Measurements from ENCODE around the gene DUSP2.
A peak's percentile ranks its signal among the peaks of the same experiment; 100 is the strongest.
"Not testable (repeated sequence)": the region's sequence is repeated elsewhere in the genome, so short reads cannot be mapped to it uniquely, and the experiment has no call there.

DUSP2 gene

DNA sequence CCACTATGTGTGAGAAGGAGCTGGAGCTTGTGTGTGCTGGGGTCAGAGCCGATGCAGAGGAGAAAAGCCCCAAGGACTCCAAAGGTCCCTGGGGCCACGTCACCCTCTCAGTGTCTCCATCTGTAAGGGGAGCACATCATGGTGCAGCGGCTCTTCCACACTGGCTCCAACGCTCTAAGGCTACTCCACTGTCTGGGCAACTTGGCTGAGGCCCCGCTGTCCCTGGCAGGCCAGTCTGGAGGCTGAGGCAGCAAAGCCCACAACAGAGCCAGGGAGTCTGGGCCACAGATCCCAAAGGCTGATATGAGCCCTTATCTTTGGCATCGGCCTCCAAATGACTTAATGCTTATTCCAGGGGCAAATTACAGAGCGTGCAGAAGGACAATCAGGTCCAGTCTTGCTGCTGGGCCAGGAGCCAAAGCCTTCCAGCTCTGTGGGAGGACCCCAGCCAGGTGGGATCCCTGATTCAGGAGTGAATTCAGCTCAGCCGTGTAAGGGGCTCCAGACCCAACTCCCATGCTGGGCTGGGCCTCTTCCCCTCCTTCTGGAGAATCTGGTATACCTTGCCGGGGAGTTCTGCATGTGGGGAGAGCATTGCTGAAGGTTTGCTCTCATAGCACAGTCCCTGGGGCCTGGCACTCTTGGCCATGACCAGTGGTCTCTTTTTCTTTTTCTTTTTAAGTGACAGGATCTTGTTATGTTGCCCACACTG lies 1.8 kb upstream of the DUSP2 start:
- no peak for DNase-seq

DNA sequence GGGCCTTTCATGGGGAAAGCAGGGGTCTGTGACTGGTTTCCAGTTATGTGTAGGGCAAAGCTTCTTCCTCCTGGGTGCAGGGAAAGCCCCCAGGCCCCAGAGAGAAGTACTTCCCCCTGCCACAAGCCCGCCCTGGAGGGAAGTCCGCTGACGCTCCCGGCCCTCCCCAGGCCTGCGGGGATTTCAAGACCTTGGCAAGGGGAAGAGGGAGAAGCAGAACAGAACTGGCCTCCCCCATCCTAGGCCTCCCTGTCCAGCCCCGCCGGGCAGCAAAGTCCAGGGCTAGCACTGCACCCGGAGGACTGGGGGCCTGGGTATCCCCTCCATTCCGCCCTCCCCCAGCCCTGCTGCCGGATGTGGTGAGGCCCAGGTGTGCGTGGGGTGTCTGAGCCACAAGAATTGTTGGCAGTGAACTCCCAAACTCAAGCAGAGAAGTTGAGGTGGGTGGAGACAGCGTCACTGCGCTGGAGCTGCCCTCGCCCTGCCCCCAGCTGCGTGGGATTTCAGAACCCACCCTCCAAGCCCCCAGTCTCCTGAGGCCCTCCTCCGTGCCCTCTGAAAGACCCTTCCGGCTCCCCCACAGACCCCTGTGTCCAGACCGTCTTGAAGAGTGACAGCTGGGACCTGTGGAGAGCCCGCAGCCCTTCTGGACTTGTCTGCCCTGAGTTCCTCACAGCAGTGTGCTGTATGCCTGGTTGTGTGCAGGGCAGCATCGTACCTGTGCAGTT lies 1.1 kb upstream of the DUSP2 start:
- peak in 1 of 3 experiments; percentile 34 for DNase-seq

DNA sequence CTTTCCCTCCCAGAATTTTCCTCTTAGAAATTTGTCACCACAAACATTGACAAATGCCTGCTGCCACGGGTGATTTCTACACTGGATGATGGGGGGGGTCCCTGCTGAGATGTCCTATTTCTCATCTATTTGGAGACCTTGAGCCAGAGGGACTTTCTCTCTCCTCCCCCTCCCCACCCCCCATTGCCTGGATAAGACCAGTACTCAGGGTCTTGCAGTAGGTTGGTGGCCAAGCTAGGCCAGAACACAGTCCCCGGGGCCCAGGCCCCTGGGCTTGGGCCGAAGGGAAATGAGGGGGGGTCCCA lies 560 bp upstream of the DUSP2 start:
- DNase-seq, result peak in 1 of 3 experiments; percentile 46

DNA sequence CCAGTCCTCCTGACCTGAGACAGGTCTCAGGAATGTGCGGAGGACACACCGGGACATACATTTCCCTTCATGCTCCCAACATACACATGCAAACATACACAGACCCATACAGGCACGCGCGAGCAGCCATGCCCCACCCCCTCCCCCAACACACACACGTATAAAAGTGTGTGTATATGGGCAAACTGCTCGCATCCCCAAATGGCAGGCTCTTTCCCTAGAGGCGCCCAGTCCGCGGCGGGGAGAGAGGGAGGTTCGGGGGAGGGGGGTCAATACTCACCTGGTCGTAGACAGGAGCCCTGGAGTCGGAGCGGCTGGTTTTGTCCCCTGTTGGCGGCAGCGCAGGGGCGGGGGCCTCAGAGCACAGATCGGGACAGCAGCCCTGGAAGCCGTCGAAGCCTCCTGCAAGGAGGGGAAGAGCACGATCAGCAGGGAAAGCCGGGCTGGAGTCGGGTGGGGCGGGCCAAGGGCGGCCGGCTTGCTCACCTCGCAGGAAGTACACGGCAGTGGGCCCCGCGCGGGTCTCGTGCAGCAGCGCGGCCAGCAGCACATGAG lies 682 bp downstream of the DUSP2 start:
- DNase-seq, result peak in 1 of 3 experiments; percentile 74

DNA sequence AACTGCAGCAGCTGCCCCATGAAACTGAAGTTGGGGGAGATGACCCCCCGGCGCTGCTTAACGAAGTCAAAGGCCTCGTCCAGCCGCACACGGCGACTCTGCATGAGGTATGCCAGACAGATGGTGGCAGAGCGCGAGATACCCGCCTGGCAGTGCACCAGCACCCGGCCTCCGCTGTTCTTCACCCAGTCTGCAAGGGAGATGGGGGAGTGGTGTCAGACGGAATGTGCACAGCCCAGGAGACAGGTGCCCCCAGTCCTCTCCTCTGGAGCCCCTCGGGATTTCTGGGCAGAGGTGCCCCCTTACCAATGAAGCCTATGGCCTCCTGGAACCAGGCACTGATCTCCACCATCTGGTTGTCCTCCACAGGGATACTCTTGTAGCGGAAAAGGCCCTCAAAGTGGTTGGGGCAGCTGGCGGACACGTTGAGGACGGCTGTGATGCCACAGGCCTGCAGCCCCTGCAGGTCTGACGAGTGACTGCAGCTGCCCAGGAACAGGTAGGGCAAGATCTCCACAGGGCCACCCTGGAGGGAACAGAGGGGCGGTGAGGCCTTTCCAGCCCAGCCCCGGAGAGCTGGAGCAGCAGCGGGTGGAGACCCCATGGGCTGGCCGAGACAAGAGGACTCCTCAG lies 1.3 kb downstream of the DUSP2 start:
- peak in 2 of 3 experiments; percentile 63 to 74 for DNase-seq

DNA sequence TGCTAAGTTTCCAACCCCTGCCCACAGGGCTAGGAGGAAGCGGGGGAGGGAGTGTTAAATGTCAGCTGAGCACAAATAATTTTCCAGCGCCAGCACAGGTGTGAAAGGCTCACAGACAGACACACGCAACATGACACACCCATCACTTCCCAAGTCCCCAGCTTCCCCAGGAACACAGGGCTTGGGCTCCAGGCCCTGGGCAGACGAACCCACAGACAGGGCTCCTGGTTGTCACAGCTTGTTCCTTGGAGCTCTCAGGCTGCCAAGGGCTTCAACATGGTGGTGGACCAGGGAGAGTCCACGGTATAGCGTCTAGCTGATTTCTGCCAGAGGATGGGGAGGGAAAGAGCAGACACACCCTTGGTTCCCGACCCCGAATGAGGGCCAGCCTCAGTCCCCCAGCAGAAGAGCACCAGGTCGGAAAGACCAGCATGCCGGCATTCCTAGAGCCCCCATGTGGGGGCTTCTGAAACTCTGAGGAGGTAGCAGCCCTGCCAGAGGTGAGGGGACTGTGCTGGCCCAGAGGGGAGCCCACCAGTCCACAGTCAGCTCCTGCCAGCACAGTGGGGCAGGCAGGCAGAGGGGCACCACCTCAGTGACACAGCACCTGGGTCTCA lies 1.9 kb downstream of the DUSP2 start:
- peak in 1 of 3 experiments; percentile 3 for DNase-seq

DNA sequence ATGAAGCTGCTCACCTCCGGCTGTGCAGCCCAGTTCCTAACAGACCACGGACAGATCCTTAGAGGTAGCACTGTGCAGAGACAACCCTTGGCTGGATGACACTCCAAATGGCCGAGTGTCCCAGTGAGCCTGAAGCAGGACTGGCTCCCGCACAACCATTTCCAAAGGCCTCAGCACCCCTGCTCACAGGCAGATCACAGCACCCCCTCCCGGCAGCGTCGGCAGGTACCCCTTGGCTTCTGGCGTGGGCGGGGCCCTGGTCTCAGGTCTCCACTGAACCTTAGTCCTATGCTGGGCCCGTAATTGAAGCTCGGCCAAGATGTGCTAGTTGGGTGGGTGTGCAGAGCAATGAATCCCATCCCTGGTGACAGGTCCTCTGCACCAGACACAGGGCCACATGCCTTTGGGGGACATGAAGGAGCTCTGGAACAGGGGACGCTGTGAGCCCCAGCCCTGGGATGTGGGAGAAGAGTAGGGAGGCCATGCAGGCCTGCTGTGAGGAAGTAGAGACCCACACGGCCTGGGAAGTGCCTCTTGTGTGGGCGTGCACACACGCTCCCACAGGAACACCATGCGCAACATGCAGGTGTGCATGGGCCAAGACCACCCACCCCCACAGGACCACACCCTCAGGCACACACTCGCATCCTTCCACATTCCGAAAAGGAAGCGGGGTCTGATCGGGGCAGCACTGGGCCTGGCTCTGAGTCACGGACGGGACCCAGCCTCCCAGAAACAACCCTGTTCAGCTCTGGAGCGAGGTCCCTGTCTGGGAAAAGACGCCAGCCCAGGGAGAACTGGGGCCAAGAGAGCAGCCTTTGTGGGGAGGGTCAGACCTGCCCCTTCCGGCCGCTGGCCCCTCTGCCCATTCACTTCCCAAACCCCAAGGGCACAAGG lies 2.8 kb downstream of the DUSP2 start:
- no peak for DNase-seq

DNA sequence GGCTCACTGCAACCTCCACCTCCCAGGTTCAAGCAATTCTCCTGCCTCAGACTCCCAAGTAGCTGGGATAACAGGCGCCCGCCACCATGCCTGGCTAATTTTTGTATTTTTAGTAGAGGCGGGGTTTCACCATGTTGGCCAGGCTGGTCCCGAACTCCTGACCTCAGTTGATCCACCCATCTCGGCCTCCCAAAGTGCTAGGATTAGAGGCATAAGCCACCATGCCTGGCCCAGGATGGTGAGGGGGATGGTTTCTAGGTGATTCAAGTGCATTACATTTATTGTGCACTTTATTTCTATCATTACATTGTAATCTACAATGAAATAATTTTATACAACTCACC lies 3.6 kb downstream of the DUSP2 start:
- not testable (repeated sequence) for DNase-seq

DNA sequence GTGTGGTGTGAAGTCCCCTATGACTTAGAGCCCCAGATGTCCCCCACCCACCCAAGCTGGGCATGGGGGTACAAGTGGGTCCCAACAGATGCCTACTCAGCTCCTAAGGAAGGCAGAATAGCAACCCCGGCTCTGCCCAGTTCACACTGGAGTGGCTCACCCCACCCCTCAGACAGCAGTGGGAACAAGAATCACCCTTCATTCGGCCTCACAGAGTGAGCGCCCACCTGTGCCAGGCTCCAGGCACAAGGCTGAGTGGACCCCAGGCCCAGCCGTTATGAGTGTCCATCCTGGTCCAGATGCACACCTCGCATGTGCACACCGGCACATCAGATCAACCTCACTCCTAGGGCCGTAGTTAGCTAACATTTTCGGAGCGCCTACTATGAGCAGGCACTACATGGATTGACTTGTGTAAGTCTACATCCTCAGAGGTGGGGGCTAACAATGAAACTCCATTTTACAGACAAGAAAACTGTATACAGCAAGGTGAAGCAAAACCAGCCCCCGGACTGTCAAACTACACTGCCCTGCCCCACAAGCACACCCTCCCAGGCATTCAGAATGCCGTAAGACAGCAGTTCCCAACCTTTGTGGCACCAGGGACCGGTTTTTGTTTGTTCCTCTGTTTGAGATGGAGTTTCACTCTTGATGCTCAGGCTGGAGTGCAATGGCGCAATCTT lies 4.2 kb downstream of the DUSP2 start:
- no peak for DNase-seq

DNA sequence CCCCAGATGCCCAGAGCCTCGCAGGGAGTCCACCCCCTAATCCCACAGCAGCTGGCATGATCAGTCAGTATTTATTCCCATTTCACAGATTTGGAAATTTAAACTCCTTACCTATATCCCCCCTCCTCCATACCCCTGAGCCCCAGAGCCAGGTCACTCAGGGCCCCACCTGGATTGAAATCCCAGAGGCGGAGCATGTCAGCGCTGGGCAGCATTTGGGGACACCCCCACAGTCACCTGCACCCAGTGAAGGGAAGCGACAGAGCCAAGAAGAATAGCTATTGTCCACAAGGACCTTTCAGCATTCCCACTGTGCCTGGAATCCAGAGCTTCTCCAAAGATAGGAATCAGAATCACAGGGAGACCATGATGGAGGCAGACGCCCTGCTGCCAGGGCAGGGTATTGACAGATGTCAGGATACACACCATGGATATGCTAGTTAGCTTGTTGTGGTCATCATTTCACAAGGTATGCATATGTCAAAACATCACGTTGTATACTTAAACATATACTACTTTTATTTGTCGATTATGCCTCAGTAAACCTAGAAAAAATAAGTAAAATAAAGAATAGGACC lies 6.0 kb downstream of the DUSP2 start:
- DNase-seq, result no peak

DNA sequence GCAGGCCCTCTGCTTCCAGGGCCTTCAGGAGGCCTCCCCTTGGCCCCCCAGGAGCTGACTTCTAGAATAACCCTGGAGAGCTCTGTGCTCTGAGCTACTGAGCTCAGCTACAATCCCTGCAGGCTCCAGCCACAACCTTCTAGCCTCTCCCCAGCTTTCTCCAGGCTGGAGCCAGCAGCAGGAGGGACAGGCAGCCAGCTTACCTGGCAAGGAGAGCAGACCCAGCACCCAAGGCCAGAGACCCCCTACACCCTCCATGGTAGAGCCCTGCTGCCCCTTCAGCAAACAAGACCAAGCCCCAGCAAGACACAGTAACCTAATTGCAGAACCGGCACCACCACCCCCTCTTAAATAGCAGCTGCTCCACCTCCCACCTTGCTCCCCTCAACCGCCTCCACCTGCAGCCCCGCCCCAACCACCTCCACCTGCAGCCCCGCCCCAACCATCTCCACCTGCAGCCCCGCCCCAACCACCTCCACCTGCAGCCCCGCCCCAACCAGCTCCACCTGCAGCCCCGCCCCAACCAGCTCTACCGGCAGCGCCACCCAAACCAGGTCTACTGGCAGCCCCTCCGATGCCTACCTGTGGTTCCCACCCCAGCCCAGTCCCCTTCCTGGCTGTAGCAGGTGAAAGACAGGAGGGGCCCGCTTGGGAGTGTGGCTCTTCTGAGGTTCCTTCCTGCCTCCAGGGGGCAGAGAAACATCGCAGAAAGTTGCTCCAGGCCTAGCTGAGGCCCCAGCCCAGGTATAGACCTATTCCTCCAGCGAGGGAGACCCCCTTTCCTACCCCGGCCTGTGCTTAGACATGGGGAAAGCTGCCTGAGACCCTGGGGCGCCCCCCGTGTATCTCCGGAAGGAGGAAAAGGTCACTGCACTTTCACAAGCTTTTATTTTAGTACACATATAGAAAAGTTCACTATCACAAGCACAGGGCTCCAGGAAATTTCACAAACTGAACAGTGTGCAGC lies 6.8 kb downstream of the DUSP2 start, which contains the start of gene ASTL:
Gene ASTL (minus strand): TSS at position 324 of the 967 bp plus-strand sequence. CDS start 66 bp downstream, at position 258.
- peak; percentile 26 to 77 (median 67) for DNase-seq

DNA sequence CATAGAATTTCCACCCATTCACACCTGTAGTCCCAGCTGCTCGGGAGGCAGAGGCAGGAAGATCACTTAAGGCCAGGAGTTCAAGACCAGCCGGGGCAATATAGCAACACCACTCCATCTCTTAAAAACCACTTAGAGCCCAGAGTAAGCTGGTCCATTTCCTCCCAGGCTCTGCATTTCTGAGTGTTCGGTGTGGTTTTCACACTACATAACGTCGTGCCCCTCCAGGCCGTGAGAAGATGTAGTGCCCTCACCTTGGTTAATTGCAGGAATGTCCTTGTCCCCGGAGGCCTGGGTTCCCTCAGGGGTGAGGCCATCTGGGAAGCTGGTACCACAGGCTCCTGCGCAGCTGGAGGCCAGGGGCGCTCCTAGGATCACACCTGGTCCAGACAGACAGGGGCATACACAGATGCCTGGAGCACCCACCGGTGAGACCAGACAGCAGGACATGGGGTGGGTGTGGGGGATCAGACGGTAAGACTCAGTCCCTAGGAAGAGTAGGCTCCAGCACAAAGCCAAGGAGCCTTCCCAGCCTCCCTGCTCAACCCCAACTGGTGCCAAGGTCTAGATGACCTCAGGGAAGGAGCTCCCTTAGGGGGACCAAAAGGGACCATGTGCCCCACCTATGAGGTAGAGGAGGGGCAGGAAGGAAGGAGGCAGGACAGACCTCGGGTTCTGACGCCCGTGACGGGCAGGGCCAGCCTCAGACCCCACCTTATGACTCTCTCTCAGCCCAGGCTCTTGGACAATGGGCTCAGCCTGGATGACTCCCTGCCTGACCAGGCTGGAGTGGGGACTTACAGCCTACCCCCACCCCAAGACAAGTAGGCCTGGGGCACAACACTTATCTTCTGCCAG lies 7.7 kb downstream of the DUSP2 start:
- no peak for DNase-seq

DNA sequence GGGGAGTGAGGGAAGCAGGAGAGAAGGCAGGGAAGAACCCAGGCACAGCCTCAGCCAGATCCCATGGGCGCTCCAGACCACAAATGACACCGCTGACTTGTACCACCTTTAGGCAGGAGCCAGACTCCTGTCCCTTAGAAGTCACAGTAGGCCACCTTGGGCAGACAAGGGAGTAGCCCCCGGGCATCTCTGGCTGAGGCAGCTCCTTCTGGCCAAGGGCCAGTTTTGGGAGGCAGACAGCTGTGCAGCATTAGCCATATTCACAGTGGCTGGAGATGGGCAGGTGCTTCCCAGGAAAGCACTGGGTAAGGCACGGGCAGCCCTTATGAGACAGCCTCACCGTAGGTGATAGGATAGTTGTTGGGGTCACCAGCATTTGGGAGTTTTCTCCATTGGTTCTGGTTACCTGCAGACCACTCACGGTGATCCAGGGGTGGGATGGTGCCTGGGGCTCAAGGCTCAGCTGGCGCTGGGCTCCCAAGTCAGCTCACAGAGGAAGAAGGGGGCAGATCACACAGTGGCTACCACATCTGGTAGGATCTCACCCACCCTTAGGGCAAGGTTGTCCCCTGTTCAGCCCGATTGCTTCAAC lies 9.0 kb downstream of the DUSP2 start:
- DNase-seq, result peak in 2 of 3 experiments; percentile 17 to 45

DNA sequence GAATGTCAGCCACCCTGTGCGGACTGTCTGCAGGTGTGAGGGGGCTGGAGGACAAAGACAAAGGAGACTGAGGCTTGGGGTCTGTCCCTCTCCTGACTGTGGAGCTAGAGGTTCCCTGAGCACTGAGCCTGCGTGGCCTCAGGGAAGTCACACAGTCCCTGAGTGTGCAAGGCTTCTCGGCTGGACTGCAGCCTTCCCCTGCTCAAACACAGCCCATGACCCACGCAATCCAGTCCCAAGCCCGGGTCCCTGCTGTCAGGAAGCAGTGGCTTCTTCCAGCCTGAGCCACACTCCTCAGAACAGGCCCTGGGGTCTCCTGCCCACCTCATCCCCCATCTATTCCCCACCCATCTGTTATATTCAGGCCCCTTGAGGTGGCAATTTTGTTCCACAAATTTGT lies 9.6 kb downstream of the DUSP2 start:
- DNase-seq, result no peak

DNA sequence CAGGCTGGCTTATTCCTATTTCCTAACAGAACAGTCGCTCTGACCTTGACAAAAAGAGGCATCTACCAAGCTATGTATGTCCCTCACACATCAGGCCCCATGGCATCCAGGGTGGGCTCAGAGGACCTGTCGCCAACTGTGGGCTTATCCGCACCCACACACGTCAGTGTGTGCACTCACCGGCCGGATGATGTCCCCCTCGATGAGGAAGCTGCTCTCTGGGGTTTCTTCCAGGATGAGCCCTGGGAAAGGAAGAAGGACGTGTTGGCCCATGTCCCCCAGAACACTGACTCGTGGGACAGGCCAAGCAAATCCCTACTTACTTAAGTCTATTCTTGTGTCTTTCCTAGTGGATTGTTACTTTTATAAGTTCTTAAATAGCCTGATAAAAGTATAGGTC lies 10.1 kb downstream of the DUSP2 start:
- DNase-seq, result no peak

DNA sequence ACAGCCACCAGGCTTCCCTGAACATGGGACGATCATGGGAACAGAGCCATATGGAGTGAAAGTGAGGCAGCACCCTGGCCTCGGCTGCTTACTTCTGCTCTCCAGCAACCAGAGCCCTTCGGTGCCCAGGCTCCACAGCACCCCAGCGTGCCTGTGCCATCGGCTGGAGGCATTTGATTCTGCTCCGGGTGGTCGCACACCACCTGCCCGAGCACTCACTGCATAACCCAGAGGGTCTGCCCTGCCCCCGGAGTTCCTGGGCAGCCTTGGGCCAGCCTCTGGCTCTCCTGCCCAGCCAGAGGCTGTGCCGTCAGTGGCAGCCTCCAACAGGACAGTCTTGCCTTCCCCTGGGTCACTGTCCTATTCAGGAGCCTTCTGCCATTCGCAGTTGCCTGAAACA lies 10.8 kb downstream of the DUSP2 start:
- DNase-seq, result no peak

DNA sequence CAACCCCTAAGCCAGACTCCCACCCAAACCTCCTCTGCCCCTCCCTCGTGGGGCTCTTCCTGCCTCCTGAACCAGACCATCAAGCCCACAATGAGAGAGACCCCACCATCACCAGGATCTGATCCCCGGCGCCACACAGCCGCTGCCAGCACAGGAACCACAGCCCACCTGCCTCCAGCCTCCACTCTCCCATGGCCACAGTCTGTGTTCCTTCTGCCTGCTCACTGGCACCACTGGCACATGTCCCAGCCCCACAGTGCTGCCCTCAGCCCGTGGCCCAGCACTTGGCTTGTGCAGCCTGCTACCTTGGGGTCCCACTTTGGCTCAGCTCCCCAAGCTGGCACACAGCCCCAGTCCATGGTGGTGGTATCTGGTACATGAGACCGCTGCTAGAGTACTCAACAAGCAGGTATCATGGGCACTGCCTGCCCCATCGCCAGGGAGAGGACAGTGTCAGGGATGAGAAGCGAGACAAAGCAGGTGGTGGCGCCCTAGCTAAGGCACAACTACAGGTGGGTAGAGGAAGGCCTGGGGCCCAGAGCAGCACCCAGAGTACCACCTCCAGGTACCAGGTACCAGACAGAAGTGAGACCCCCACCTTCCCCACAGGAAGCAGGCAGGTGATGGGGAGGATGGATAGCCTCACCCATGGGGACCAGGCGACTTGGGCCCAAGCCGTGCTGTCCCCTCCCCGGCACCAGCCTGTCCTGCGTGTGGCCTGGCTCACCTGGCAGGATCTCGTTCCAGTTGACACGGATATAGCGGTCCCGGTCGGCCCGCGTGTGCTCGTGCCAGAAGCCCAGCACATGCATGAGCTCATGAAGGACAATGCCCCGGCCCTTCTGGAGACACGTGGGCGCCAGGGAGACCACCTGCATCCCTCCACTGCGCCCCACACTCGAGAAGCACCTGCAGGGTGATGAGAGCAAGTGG lies 13.2 kb downstream of the DUSP2 start:
- no peak for DNase-seq

Data from NCI-H1417 (cell line).